ENCODE results near the gene CIRBP. TPM values are rescaled to one million over a fixed set of nuclear protein-coding genes. Genes with fewer than 3 reads are reported as not detected.

The CIRBP gene
- total RNA-seq, 2 experiments from 2014 or later: 278 to 309 TPM

GRCh38 chr19:1309977-1310852 lies 41.1 kb downstream of the CIRBP start:
- Histone ChIP-seq H3K4me2 (ENCODE audit: low read length) (no peak overlapping the region), H2AFZ (ENCODE audit: low read length) (no peak overlapping the region), H3K27ac (ENCODE audit: low read depth, low read length, poor library complexity, severe bottlenecking) (no peak overlapping the region), H3K36me3 (ENCODE audit: insufficient read depth, low read length) (no peaks in the 10 kb centered on the region), H3K4me3 (ENCODE audit: low read depth, low read length, poor library complexity, severe bottlenecking) (no peak overlapping the region), H3K4me1 (ENCODE audit: insufficient read depth, low read length, poor library complexity, severe bottlenecking) (no peaks in the 10 kb centered on the region), H3K79me2 (ENCODE audit: insufficient read depth, low read depth, low read length) (no peaks in the 10 kb centered on the region), H4K20me1 (ENCODE audit: insufficient read depth, low read length) (no peaks in the 10 kb centered on the region), H3K9me3 (ENCODE audit: low read length) (no peaks in the 10 kb centered on the region), H3K9me2 (ENCODE audit: insufficient read depth, low read length) (no peaks in the 10 kb centered on the region)
- POLR2A ChIA-PET: no interaction called here
- TF ChIP-seq EZH2phosphoT487 (IDR thresholded peaks at IDR 0.05; ENCODE audit: borderline replicate concordance, low read depth, low read length) (no peak), CTCF (conservative IDR thresholded peaks at IDR 0.05; ENCODE audit: low read length) (no peak)
- BruUV-seq (replicated peaks): no TSS peak
- no peak for DNase-seq (ENCODE audit: low spot score)
- intact Hi-C loops (cut with micrococcal nuclease; ENCODE audit: unreplicated experiment): no loop called here
- CTCF ChIA-PET (ENCODE audit: unreplicated experiment): no interaction called here

GRCh38 chr19:1310853-1311180 lies 41.7 kb downstream of the CIRBP start:
- Histone ChIP-seq H3K4me2 (ENCODE audit: low read length) (no peak overlapping the region), H2AFZ (ENCODE audit: low read length) (no peak overlapping the region), H3K9me3 (ENCODE audit: low read length) (no peaks in the 10 kb centered on the region), H3K4me1 (ENCODE audit: insufficient read depth, low read length, poor library complexity, severe bottlenecking) (no peaks in the 10 kb centered on the region), H3K79me2 (ENCODE audit: insufficient read depth, low read depth, low read length) (no peaks in the 10 kb centered on the region), H3K9me2 (ENCODE audit: insufficient read depth, low read length) (no peaks in the 10 kb centered on the region), H3K36me3 (ENCODE audit: insufficient read depth, low read length) (no peaks in the 10 kb centered on the region), H3K27ac (ENCODE audit: low read depth, low read length, poor library complexity, severe bottlenecking) (no peak overlapping the region), H4K20me1 (ENCODE audit: insufficient read depth, low read length) (no peaks in the 10 kb centered on the region), H3K4me3 (ENCODE audit: low read depth, low read length, poor library complexity, severe bottlenecking) (no peak overlapping the region)
- intact Hi-C loops (cut with micrococcal nuclease; ENCODE audit: unreplicated experiment): no loop called here
- POLR2A ChIA-PET: no interaction called here
- no peak for DNase-seq (ENCODE audit: low spot score)
- CTCF ChIA-PET (ENCODE audit: unreplicated experiment): no interaction called here
- TF ChIP-seq CTCF (conservative IDR thresholded peaks at IDR 0.05; ENCODE audit: low read length) (no peak), EZH2phosphoT487 (IDR thresholded peaks at IDR 0.05; ENCODE audit: borderline replicate concordance, low read depth, low read length) (no peak)
- BruUV-seq (replicated peaks): no TSS peak

- Histone ChIP-seq H3K4me1 (ENCODE audit: insufficient read depth, low read length, poor library complexity, severe bottlenecking) (no peaks in the 10 kb centered on the region), H3K4me2 (ENCODE audit: low read length) (no peak overlapping the region), H3K4me3 (ENCODE audit: low read depth, low read length, poor library complexity, severe bottlenecking) (no peak overlapping the region), H3K79me2 (ENCODE audit: insufficient read depth, low read depth, low read length) (no peaks in the 10 kb centered on the region), H4K20me1 (ENCODE audit: insufficient read depth, low read length) (no peaks in the 10 kb centered on the region), H2AFZ (ENCODE audit: low read length) (no peak overlapping the region), H3K27ac (ENCODE audit: low read depth, low read length, poor library complexity, severe bottlenecking) (no peak overlapping the region), H3K36me3 (ENCODE audit: insufficient read depth, low read length) (no peaks in the 10 kb centered on the region), H3K9me2 (ENCODE audit: insufficient read depth, low read length) (no peaks in the 10 kb centered on the region), H3K9me3 (ENCODE audit: low read length) (no peaks in the 10 kb centered on the region)
- ChIA-PET POLR2A (no interaction called here), CTCF (ENCODE audit: unreplicated experiment) (no interaction called here)
- DNase-seq (ENCODE audit: low spot score): no peak
- intact Hi-C loops (cut with micrococcal nuclease; ENCODE audit: unreplicated experiment): no loop called here
- TF ChIP-seq EZH2phosphoT487 (IDR thresholded peaks at IDR 0.05; ENCODE audit: borderline replicate concordance, low read depth, low read length): no peak
- TF ChIP-seq CTCF (conservative IDR thresholded peaks at IDR 0.05; ENCODE audit: low read length): no peak
- BruUV-seq (replicated peaks): no TSS peak
Measured at GRCh38 chr19:1311543-1312091, 42.5 kb downstream of the CIRBP start.

Data from OCI-LY7 (cell line).